DMS114 treated with DMSO at 0.1 percent for 48 hours (cell line): Measurements from ENCODE around the gene EAF1.
"Not testable (repeated sequence)": the region's sequence is repeated elsewhere in the genome, so short reads cannot be mapped to it uniquely, and the experiment has no call there.

Experiments
- DNase-seq: peaks from one replicate; lab custom pipeline; 2025; ENCODE audit not compliant: unreplicated experiment; lab: John Stamatoyannopoulos, UW

The EAF1 gene

GRCh38 chr3:15477951-15478639 is 50.7 kb downstream of the EAF1 start:
- DNase-seq: no peak

GRCh38 chr3:15478640-15478979 is 51.2 kb downstream of the EAF1 start:
- no peak for DNase-seq

GRCh38 chr3:15479400-15480224 is 52.2 kb downstream of the EAF1 start:
- no peak for DNase-seq

- not testable (repeated sequence) for DNase-seq
These were observed 57.2 kb downstream of the EAF1 start for GRCh38 chr3:15484551-15484950.

GRCh38 chr3:15486020-15486419 is 58.6 kb downstream of the EAF1 start:
- no peak for DNase-seq

- DNase-seq: no peak
These were observed 59.6 kb downstream of the EAF1 start for GRCh38 chr3:15486979-15487378.

- DNase-seq: no peak
These were observed 60.6 kb downstream of the EAF1 start for GRCh38 chr3:15488002-15488401.

GRCh38 chr3:15490158-15490557 is 62.8 kb downstream of the EAF1 start:
- DNase-seq: no peak

- DNase-seq: no peak
These were observed 63.7 kb downstream of the EAF1 start for GRCh38 chr3:15491143-15491542.
